Left lung (tissue), 10 donors: Measurements from ENCODE around the gene RAB11FIP5. TPM values are rescaled to one million over a fixed set of nuclear protein-coding genes. Genes with fewer than 3 reads are reported as not detected.

Experiments
- ATAC-seq: fragments of 200-7000 bp; cut with Tn5 transposase; one replicate; pipeline ENCODE4 v1.9.1; 2020; ENCODE audit warnings: moderate library complexity
- DNase-seq, 4 donors: peaks; one replicate each; pipeline ENCODE4 v3.0.0-alpha.2; 2013 to 2020
- H3K27ac ChIP-seq, 2 donors: fragments of 200-600 bp; sonication (generic) in 1 of 2; one replicate each; pipeline versions ENCODE4 v1.5.0 to v1.8.0; 2020 to 2021
- H3K27me3 ChIP-seq, 2 donors: fragments of 200-600 bp; sonication (generic) in 1 of 2; one replicate each; pipeline versions ENCODE4 v1.5.0 to v1.8.0; 2020 to 2021
- H3K36me3 ChIP-seq, 2 donors: fragments of 200-600 bp; sonication (generic) in 1 of 2; one replicate each; pipeline versions ENCODE4 v1.5.0 to v1.8.0; 2020 to 2021
- H3K4me1 ChIP-seq, 2 donors: fragments of 200-600 bp; one replicate each; pipeline ENCODE4 v1.8.0; 2021
- H3K4me3 ChIP-seq, 2 donors: fragments of 200-600 bp; sonication (generic) in 1 of 2; one replicate each; pipeline versions ENCODE4 v1.5.0 to v1.8.0; 2020 to 2021; ENCODE audit warnings: mild to moderate bottlenecking in 1 of 2
- H3K9me3 ChIP-seq, 2 donors: fragments of 200-600 bp; sonication (generic) in 1 of 2; one replicate each; pipeline versions ENCODE4 v1.5.0 to v1.8.0; 2020 to 2021
- intact Hi-C, 2 donors: fragments of 100-400 bp; cut with DNase I; formaldehyde crosslinking; loops; one replicate each; pipeline versions ENCODE4 v1.11.2 to v1.14.2; 2022
- polyA plus RNA-seq, 6 donors: library from polyadenylated mRNA; unstranded; fragments of 120-200 nt; gene quantifications; one replicate each; pipeline ENCODE4 v1.2.1, GENCODE V29; 2013; ENCODE audit not compliant: insufficient read length in 6 of 6
- total RNA-seq, 2 donors: library from RNA; stranded (reverse); fragmentation: NEBNext Ultra II Directional; extraction: Animal tissue kit (Norgen Biotek cat#: 25700); gene quantifications; one replicate each; pipeline ENCODE4 v1.2.1, GENCODE V29; 2021
- TF ChIP-seq, protein P1 (sequence below), 2 donors: fragments of 200-600 bp; sonication (generic) in 1 of 2; IDR thresholded peaks; one replicate each; pipeline versions ENCODE4 v1.5.0 to v1.8.0; 2021; ENCODE audit warnings: antibody characterized with exemption in 2 of 2
- donor health status: DM: no; HTN: yes; CAD: no.
- donor health status: DM: no; HTN: no; CAD: no.

Gene RAB11FIP5
- total and polyA plus RNA-seq, 8 donors, result 8.5 to 29.8 (median 14.2) TPM

DNA sequence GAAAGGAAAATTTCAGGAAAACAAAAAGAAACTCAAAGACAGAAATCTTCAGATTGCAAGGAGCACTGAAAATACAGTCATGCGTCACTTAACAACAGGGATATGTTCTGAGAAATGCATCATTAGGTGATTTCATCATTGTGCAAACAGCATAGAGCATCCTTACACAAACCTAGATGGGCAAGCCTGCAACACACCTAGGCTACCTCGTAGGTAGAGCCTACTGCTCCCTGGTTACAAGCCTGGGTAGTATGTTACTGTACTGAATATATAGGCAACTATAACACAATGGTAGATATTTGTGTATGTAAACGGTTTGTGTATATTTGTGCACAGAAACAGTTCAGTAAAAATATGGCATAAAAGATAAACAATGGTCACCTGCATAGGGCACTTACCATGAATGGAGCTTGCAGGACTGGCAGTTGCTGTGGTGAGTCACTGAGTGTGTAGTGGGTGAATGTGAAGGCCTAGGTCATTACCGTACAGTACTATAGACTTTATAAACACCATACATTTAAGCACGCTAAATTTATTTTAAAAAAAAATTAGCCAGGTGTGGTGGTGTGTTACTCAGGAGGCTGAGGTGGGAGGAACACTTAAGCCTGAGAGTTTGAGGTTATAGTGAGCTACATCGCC, 74.7 kb downstream of the RAB11FIP5 start:
- H3K27ac ChIP-seq, result no peak overlapping the region
- no peak for ATAC-seq
- peaks cover 0 to 39% of the 10 kb centered on the region in 2 donors for H3K4me1 ChIP-seq
- DNase-seq, result no peak
- H3K27me3 ChIP-seq, result no peaks in the 10 kb centered on the region
- TF ChIP-seq, protein P1, sequence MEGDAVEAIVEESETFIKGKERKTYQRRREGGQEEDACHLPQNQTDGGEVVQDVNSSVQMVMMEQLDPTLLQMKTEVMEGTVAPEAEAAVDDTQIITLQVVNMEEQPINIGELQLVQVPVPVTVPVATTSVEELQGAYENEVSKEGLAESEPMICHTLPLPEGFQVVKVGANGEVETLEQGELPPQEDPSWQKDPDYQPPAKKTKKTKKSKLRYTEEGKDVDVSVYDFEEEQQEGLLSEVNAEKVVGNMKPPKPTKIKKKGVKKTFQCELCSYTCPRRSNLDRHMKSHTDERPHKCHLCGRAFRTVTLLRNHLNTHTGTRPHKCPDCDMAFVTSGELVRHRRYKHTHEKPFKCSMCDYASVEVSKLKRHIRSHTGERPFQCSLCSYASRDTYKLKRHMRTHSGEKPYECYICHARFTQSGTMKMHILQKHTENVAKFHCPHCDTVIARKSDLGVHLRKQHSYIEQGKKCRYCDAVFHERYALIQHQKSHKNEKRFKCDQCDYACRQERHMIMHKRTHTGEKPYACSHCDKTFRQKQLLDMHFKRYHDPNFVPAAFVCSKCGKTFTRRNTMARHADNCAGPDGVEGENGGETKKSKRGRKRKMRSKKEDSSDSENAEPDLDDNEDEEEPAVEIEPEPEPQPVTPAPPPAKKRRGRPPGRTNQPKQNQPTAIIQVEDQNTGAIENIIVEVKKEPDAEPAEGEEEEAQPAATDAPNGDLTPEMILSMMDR (IDR thresholded peaks at IDR 0.05), result no peak
- intact Hi-C loops, result no loop called here
- H3K4me3 ChIP-seq, result no peak overlapping the region
- H3K9me3 ChIP-seq, result no peaks in the 10 kb centered on the region
- peaks cover 0 to 18% of the 10 kb centered on the region in 2 donors for H3K36me3 ChIP-seq

DNA sequence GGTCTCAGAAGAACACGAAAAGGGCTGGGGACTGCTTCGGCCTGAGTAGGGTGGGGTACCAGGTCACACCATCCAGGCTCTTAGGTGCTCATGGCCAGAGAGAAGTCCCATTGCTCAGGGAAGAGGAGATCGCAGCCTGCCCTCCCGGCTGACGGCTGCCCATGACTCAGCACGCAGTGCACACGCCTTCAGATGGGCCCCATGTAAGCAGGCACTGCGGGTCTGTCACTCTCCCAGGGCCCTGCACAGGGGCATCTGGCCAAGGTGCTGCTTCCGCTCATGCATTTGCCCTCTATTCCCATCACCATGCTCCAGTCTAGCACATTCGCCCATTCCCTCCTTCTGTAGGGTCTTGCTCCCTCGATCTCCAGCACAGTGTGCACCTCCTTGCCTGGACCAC, 76.0 kb downstream of the RAB11FIP5 start:
- intact Hi-C loops, result no loop called here
- TF ChIP-seq, protein P1 (IDR thresholded peaks at IDR 0.05), result no peak
- H3K4me3 ChIP-seq, result no peak overlapping the region
- peaks cover 0 to 18% of the 10 kb centered on the region in 2 donors for H3K36me3 ChIP-seq
- H3K27ac ChIP-seq, result peak overlapping the region in 1 of 2 donors; percentile 81
- no peaks in the 10 kb centered on the region for H3K9me3 ChIP-seq
- H3K27me3 ChIP-seq, result no peaks in the 10 kb centered on the region
- no peak for ATAC-seq
- peaks cover 0 to 51% of the 10 kb centered on the region in 2 donors for H3K4me1 ChIP-seq
- DNase-seq, result no peak

DNA sequence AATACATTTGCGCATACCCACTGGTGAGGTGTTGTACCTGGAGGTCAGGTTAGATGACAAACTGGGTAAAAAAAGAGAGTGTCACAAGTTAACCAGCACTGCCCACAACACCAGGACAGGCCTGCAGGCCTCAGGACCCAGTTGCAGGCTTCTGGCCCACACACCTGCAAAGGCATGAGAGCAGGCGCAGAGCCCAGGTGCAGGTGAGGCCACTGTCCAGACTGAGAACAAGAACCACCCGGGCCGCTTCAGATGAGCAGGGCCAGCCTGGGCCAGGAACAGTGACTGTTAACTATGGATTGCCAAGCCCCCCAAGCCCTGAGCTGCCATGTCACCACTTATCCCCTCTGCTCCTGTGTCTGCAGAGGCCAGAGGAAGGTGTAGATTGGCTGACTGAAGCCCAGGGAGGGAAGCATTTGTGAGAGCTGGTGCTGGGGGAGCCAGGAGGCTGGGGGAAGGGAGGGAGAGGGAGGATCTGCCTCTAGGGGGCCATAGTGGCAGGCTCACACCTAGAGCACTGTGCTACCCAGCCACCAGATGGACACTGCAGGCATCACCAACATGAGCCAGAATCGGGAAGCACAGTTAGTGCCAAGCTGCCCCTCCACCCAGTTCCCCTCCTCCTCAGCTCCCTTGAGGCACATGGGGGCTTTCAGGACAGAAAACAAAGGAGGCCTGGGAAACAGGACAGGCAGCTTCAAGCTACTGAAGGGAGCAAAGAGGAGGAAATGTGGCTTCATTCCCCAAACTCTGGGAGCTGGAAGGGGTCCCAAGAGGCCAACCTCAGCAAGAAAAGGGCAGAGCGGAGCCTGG, 76.6 kb downstream of the RAB11FIP5 start:
- peak overlapping the region in 1 of 2 donors; percentile 81 for H3K27ac ChIP-seq
- no peaks in the 10 kb centered on the region for H3K9me3 ChIP-seq
- peaks cover 0 to 18% of the 10 kb centered on the region in 2 donors for H3K36me3 ChIP-seq
- H3K4me3 ChIP-seq, result no peak overlapping the region
- intact Hi-C loops, result no loop called here
- no peak for DNase-seq
- no peak for ATAC-seq
- H3K27me3 ChIP-seq, result no peaks in the 10 kb centered on the region
- peaks cover 0 to 53% of the 10 kb centered on the region in 2 donors for H3K4me1 ChIP-seq
- TF ChIP-seq, protein P1 (IDR thresholded peaks at IDR 0.05), result no peak

- H3K27me3 ChIP-seq, result no peaks in the 10 kb centered on the region
- peak overlapping the region in 1 of 2 donors; percentile 81 for H3K27ac ChIP-seq
- DNase-seq (no peak), ATAC-seq (peak; percentile 74)
- H3K4me1 ChIP-seq, result peaks cover 0 to 53% of the 10 kb centered on the region in 2 donors
- peaks cover 0 to 10% of the 10 kb centered on the region in 2 donors for H3K36me3 ChIP-seq
- intact Hi-C loops, result no loop called here
- TF ChIP-seq, protein P1 (IDR thresholded peaks at IDR 0.05), result no peak
- no peaks in the 10 kb centered on the region for H3K9me3 ChIP-seq
- H3K4me3 ChIP-seq, result no peak overlapping the region
These were observed 77.9 kb downstream of the RAB11FIP5 start for GRCh38 chr2:73034661-73035375.
